Neural crest cell (in vitro differentiated cells): Measurements from ENCODE around the gene RMP24.
"Not testable (repeated sequence)": the region's sequence is repeated elsewhere in the genome, so short reads cannot be mapped to it uniquely, and the experiment has no call there.

Experiments used
- DNase-seq: peaks from one replicate; pipeline ENCODE4 v3.0.0; 2021; ENCODE audit warnings: low read depth, mixed read lengths, low spot score
- H3K27ac Mint-ChIP-seq: one replicate; pipeline ENCODE4 v1.8.0; 2021; ENCODE audit warnings: mild to moderate bottlenecking, mixed read lengths; ENCODE audit not compliant: unreplicated experiment
- H3K27me3 Mint-ChIP-seq: 2 replicates; pipeline ENCODE4 v1.8.0; 2021; ENCODE audit warnings: low read depth, mild to moderate bottlenecking, mixed read lengths
- H3K36me3 Mint-ChIP-seq: 2 replicates; pipeline ENCODE4 v1.8.0; 2021; ENCODE audit warnings: low read depth, mild to moderate bottlenecking, mixed read lengths
- H3K4me1 Mint-ChIP-seq: 2 replicates; pipeline ENCODE4 v1.8.0; 2021; ENCODE audit warnings: mixed read lengths
- H3K4me3 Mint-ChIP-seq: one replicate; pipeline ENCODE4 v1.8.0; 2021; ENCODE audit warnings: mild to moderate bottlenecking, mixed read lengths
- H3K9me3 Mint-ChIP-seq: 2 replicates; pipeline ENCODE4 v1.8.0; 2021; ENCODE audit warnings: mixed read lengths
- CTCF ChIP-seq: fragments of 200-600 bp; sonication (generic); conservative IDR thresholded peaks from 2 replicates; pipeline ENCODE4 v1.5.0; 2021; ENCODE audit warnings: antibody characterized with exemption, mild to moderate bottlenecking

RMP24 gene

GRCh38 chr18:36012891-36013290, 40.4 kb downstream of the RMP24 start:
- Mint-ChIP-seq H3K4me3 (no peak overlapping the region), H3K27ac (peak overlapping the region; percentile 10), H3K4me1 (peaks cover 6% of the 10 kb centered on the region), H3K27me3 (no peaks in the 10 kb centered on the region), H3K9me3 (no peaks in the 10 kb centered on the region), H3K36me3 (peaks cover 5% of the 10 kb centered on the region)
- DNase-seq, result no peak
- TF ChIP-seq CTCF, result no peak

- TF ChIP-seq CTCF, result no peak
- H3K9me3 Mint-ChIP-seq, result no peaks in the 10 kb centered on the region
- no peak overlapping the region for H3K4me3 Mint-ChIP-seq
- peaks cover 5% of the 10 kb centered on the region for H3K36me3 Mint-ChIP-seq
- H3K4me1 Mint-ChIP-seq, result peaks cover 6% of the 10 kb centered on the region
- H3K27ac Mint-ChIP-seq, result no peak overlapping the region
- no peaks in the 10 kb centered on the region for H3K27me3 Mint-ChIP-seq
- no peak for DNase-seq
Observed at GRCh38 chr18:36015629-36016028, 43.1 kb downstream of the RMP24 start.

- no peaks in the 10 kb centered on the region for H3K9me3 Mint-ChIP-seq
- TF ChIP-seq CTCF, result no peak
- DNase-seq, result no peak
- H3K36me3 Mint-ChIP-seq, result peaks cover 5% of the 10 kb centered on the region
- no peaks in the 10 kb centered on the region for H3K27me3 Mint-ChIP-seq
- no peak overlapping the region for H3K27ac Mint-ChIP-seq
- peaks cover 6% of the 10 kb centered on the region for H3K4me1 Mint-ChIP-seq
- H3K4me3 Mint-ChIP-seq, result no peak overlapping the region
Observed at GRCh38 chr18:36017232-36017631, 44.8 kb downstream of the RMP24 start.

GRCh38 chr18:36020174-36020711, 47.8 kb downstream of the RMP24 start:
- Mint-ChIP-seq H3K27me3 (no peaks in the 10 kb centered on the region), H3K27ac (no peak overlapping the region), H3K4me3 (no peak overlapping the region), H3K36me3 (peaks cover 3% of the 10 kb centered on the region), H3K4me1 (peaks cover 10% of the 10 kb centered on the region), H3K9me3 (no peaks in the 10 kb centered on the region)
- no peak for TF ChIP-seq CTCF
- DNase-seq, result no peak

- H3K9me3 Mint-ChIP-seq, result no peaks in the 10 kb centered on the region
- H3K27me3 Mint-ChIP-seq, result no peaks in the 10 kb centered on the region
- H3K4me3 Mint-ChIP-seq, result no peak overlapping the region
- no peak for DNase-seq
- peaks cover 4% of the 10 kb centered on the region for H3K4me1 Mint-ChIP-seq
- peaks cover 4% of the 10 kb centered on the region for H3K36me3 Mint-ChIP-seq
- no peak overlapping the region for H3K27ac Mint-ChIP-seq
- no peak for TF ChIP-seq CTCF
Observed at GRCh38 chr18:36023336-36023735, 50.9 kb downstream of the RMP24 start.

- H3K27me3 Mint-ChIP-seq, H3K4me3 Mint-ChIP-seq, H3K9me3 Mint-ChIP-seq, H3K36me3 Mint-ChIP-seq, H3K27ac Mint-ChIP-seq, H3K4me1 Mint-ChIP-seq, DNase-seq: not testable (repeated sequence)
Observed at GRCh38 chr18:36024241-36024640, 51.8 kb downstream of the RMP24 start.
